Uterus (tissue), 2 donors: ENCODE measurements around the gene ATP5F1A.

Source experiments
- POLR2A ChIP-seq, 2 donors: fragments of 450-650 bp; IDR thresholded peaks; one replicate each; pipeline ENCODE4 v1.6.1; 2016; ENCODE audit warnings: antibody characterized with exemption in 2 of 2, mild to moderate bottlenecking in 1 of 2, moderate library complexity in 1 of 2
- TF ChIP-seq, protein P1 (sequence below), 4 experiments: fragments of 200-600 bp in 2 of 4; fragments of 450-650 bp in 2 of 4; sonication (generic) in 2 of 4; IDR thresholded peaks; one replicate each; pipeline ENCODE4 v1.5.1; 2016 to 2019; ENCODE audit warnings: antibody characterized with exemption in 4 of 4, mild to moderate bottlenecking in 2 of 4, moderate library complexity in 1 of 4

GRCh38 chr18:46099463-46099862 is 1.4 kb upstream of the ATP5F1A start:
- TF ChIP-seq, protein P1, sequence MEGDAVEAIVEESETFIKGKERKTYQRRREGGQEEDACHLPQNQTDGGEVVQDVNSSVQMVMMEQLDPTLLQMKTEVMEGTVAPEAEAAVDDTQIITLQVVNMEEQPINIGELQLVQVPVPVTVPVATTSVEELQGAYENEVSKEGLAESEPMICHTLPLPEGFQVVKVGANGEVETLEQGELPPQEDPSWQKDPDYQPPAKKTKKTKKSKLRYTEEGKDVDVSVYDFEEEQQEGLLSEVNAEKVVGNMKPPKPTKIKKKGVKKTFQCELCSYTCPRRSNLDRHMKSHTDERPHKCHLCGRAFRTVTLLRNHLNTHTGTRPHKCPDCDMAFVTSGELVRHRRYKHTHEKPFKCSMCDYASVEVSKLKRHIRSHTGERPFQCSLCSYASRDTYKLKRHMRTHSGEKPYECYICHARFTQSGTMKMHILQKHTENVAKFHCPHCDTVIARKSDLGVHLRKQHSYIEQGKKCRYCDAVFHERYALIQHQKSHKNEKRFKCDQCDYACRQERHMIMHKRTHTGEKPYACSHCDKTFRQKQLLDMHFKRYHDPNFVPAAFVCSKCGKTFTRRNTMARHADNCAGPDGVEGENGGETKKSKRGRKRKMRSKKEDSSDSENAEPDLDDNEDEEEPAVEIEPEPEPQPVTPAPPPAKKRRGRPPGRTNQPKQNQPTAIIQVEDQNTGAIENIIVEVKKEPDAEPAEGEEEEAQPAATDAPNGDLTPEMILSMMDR (IDR thresholded peaks at IDR 0.05) = no peak
- TF ChIP-seq POLR2A (IDR thresholded peaks at IDR 0.05) = no peak
